ENCODE measurements around the gene INSL6. TPM values are rescaled to one million over a fixed set of nuclear protein-coding genes. Genes with fewer than 3 reads are reported as not detected.

The INSL6 gene
- total RNA-seq, result not detected
- polyA plus RNA-seq, result not detected
- long read RNA-seq, donor 1, result 0 reads
- long read RNA-seq, donor 2, result 0 reads
- long read RNA-seq, donor 3, result 0 reads

DNA sequence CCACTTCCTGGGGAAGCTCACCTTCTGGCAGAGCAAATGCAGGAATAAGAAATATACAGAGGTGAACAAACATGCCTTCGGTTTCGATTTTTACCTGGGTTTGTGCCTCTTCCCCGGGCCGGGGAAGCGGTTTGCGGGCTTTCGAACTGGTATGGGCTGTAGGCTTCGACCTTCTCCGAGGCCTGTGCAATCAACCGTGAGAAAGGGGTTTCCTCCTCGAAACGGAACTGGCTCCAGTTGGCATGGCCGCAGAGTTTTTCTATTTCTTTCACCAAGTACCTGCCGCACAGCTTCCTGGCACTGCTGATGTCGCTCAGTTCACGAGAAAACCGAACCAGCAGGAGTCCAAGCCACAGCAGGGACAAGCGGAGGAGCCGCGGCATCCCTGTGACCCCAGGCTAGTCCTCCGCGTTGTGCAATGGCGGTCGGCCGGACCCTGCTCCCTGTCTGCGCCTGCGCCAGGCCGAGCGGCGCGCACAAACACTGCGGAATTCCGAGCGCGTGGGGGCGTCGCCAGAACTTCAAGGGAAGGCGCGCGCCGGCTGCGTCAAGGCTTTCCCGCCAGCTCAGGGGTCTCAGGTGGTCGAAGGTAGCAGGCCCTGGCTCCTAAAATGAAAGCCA is at the start of gene INSL6:
TSS of gene INSL6 (minus strand) at position 420 of the 621 bp plus-strand sequence. CDS start at position 383, 37 bp downstream.
- no peak for ATAC-seq
- TF ChIP-seq POLR2A (IDR thresholded peaks at IDR 0.05), result no peak
- TF ChIP-seq CTCF (IDR thresholded peaks at IDR 0.05), result no peak
- no peaks in the 10 kb centered on the region for H3K36me3 ChIP-seq
- H3K4me1 ChIP-seq, result no peaks in the 10 kb centered on the region
- DNase-seq, result no peak
- 87 to 95% (median 91%) methylated on average over 43 to 44 of the region's 44 CpGs for WGBS, 4 donors
- intact Hi-C loops (cut with DNase I), result loop anchor here in 8 of 10 donors (5.0 kb wide), 6 partner anchors 257 to 417 kb away; no protein-coding TSS in a partner anchor
- no peak within 1 kb of the TSS for H3K4me3 ChIP-seq
- peaks cover 0 to 8% (median 3%) of the 10 kb centered on the region in 12 donors for H3K9me3 ChIP-seq
- no peak within 1 kb of the TSS for H3K27ac ChIP-seq
- H3K27me3 ChIP-seq, result peaks cover 0 to 8% (median 0%) of the 10 kb centered on the region in 9 donors

DNA sequence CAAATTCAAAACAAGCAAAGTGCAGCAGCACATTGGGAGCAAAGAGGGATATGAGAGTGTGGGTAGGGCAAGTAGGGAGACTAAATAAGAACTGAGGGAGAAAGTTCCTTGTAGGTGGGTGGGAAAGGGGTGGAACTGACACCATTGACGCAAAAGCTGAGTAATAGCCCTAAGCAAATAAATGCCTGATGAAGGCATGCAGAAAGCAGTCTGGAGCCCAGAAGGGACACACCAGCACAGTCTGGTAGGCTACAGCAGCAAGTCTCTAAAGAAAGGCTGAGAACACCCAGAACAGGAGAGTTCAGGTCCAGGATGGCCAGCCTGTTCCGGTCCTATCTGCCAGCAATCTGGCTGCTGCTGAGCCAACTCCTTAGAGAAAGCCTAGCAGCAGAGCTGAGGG is 45.8 kb upstream of the INSL6 start, which contains the start of gene INSL4:
TSS of gene INSL4 (plus strand) at position 208 of the 400 bp plus-strand sequence. CDS start at position 313, 105 bp downstream.
- intact Hi-C loops (cut with DNase I), result no loop called here
- Histone ChIP-seq H3K4me3 (no peak within 1 kb of the TSS), H3K36me3 (no peaks in the 10 kb centered on the region), H3K9me3 (peaks cover 0 to 5% (median 0%) of the 10 kb centered on the region in 12 donors), H3K27me3 (peaks cover 0 to 6% (median 0%) of the 10 kb centered on the region in 9 donors), H3K27ac (no peak within 1 kb of the TSS), H3K4me1 (no peaks in the 10 kb centered on the region)
- TF ChIP-seq CTCF (IDR thresholded peaks at IDR 0.05) (no peak), POLR2A (IDR thresholded peaks at IDR 0.05) (no peak)
- 85 to 98% (median 91%) methylated on average over 2 of the region's 2 CpGs for WGBS, 4 donors
- no peak for DNase-seq
- no peak for ATAC-seq

- Histone ChIP-seq H3K4me3 (no peak overlapping the region), H3K36me3 (no peaks in the 10 kb centered on the region), H3K4me1 (no peaks in the 10 kb centered on the region), H3K27me3 (peaks cover 0 to 6% (median 0%) of the 10 kb centered on the region in 9 donors), H3K9me3 (peaks cover 0 to 9% (median 0%) of the 10 kb centered on the region in 12 donors), H3K27ac (no peak overlapping the region)
- DNase-seq (no peak), ATAC-seq (no peak)
- TF ChIP-seq POLR2A (IDR thresholded peaks at IDR 0.05) (no peak), CTCF (IDR thresholded peaks at IDR 0.05) (no peak)
- WGBS, 4 donors, result 87 to 90% (median 88%) methylated on average over 10 of the region's 10 CpGs
- intact Hi-C loops (cut with DNase I), result no loop called here
These were observed 45.1 kb upstream of the INSL6 start for GRCh38 chr9:5230554-5230953.

- TF ChIP-seq POLR2A (IDR thresholded peaks at IDR 0.05), result no peak
- no peak for TF ChIP-seq CTCF (IDR thresholded peaks at IDR 0.05)
- intact Hi-C loops (cut with DNase I), result no loop called here
- Histone ChIP-seq H3K9me3 (peaks cover 0 to 3% (median 0%) of the 10 kb centered on the region in 12 donors), H3K27ac (no peak overlapping the region), H3K4me1 (no peaks in the 10 kb centered on the region), H3K36me3 (no peaks in the 10 kb centered on the region), H3K4me3 (no peak overlapping the region), H3K27me3 (peaks cover 0 to 16% (median 0%) of the 10 kb centered on the region in 9 donors)
- no peak for DNase-seq
- no peak for ATAC-seq
These were observed 19.6 kb upstream of the INSL6 start for GRCh38 chr9:5205071-5205470.
